MM.1S (cell line): Measurements from ENCODE around the gene NSUN4.

Source experiments
- DNase-seq: peaks from one replicate; pipeline ENCODE4 v3.0.0-alpha.2; 2015
- H2AFZ ChIP-seq: fragments of 300-600 bp; sonication (generic); 2 replicates; pipeline ENCODE4 v1.6.0; 2016; ENCODE audit warnings: antibody characterized with exemption, low read length
- H3F3A ChIP-seq: fragments of 300-600 bp; sonication (generic); 2 replicates; pipeline ENCODE4 v1.6.1; 2016; ENCODE audit warnings: mild to moderate bottlenecking, antibody characterized with exemption, low read length, moderate library complexity, mixed read lengths; ENCODE audit not compliant: insufficient read depth
- H3K27ac ChIP-seq: fragments of 300-600 bp; sonication (generic); 2 replicates; pipeline ENCODE4 v1.5.1; 2016; ENCODE audit warnings: mild to moderate bottlenecking, low read length
- H3K27me3 ChIP-seq: fragments of 300-600 bp; sonication (generic); replicated peaks from 2 replicates; pipeline ENCODE4 v1.6.0; 2016; ENCODE audit warnings: low read length; ENCODE audit not compliant: insufficient read depth
- H3K36me3 ChIP-seq: fragments of 300-600 bp; sonication (generic); replicated peaks from 2 replicates; pipeline ENCODE4 v1.6.1; 2016; ENCODE audit warnings: mild to moderate bottlenecking, low read length, mixed read lengths; ENCODE audit not compliant: insufficient read depth
- H3K4me1 ChIP-seq: fragments of 300-600 bp; sonication (generic); 2 replicates; pipeline ENCODE4 v1.6.1; 2016; ENCODE audit warnings: low read length, mixed read lengths
- H3K4me2 ChIP-seq: fragments of 300-600 bp; sonication (generic); 2 replicates; pipeline ENCODE4 v1.6.0; 2016; ENCODE audit warnings: low read depth, low read length
- H3K4me3 ChIP-seq: fragments of 300-600 bp; sonication (generic); 2 replicates; pipeline ENCODE4 v1.5.1; 2016; ENCODE audit warnings: low read length, mixed read lengths
- H3K79me2 ChIP-seq: fragments of 300-600 bp; sonication (generic); 2 replicates; pipeline ENCODE4 v1.6.1; 2016; ENCODE audit warnings: mixed run types, low read length, mixed read lengths
- H3K9ac ChIP-seq: fragments of 300-600 bp; sonication (generic); 2 replicates; pipeline ENCODE4 v1.6.1; 2016; ENCODE audit warnings: low read length, mixed read lengths
- H3K9me2 ChIP-seq: fragments of 300-600 bp; sonication (generic); replicated peaks from 2 replicates; pipeline ENCODE4 v1.6.1; 2016; ENCODE audit warnings: mild to moderate bottlenecking, low read length, mixed read lengths; ENCODE audit not compliant: insufficient read depth
- H3K9me3 ChIP-seq: fragments of 300-600 bp; sonication (generic); replicated peaks from 2 replicates; pipeline ENCODE4 v1.6.1; 2016; ENCODE audit warnings: mild to moderate bottlenecking, low read length, mixed read lengths; ENCODE audit not compliant: insufficient read depth
- H4K20me1 ChIP-seq: fragments of 300-600 bp; sonication (generic); 2 replicates; pipeline ENCODE4 v1.6.1; 2016; ENCODE audit warnings: mild to moderate bottlenecking, low read length, moderate library complexity, mixed read lengths; ENCODE audit not compliant: insufficient read depth
- EZH2 ChIP-seq: fragments of 300-600 bp; sonication (generic); optimal IDR thresholded peaks from 2 replicates; pipeline ENCODE3; 2017; ENCODE audit warnings: low read depth, mild to moderate bottlenecking, antibody characterized with exemption, low read length, mixed read lengths
- EZH2phosphoT487 ChIP-seq: fragments of 300-600 bp; sonication (generic); IDR thresholded peaks from 2 replicates; pipeline ENCODE4 v1.6.1; 2018; ENCODE audit warnings: antibody characterized with exemption, low read length
- TF ChIP-seq, protein P1 (sequence below): fragments of 300-600 bp; sonication (generic); IDR thresholded peaks from 2 replicates; pipeline ENCODE4 v1.5.1; 2016; ENCODE audit warnings: antibody characterized with exemption, low read length, mixed read lengths

NSUN4 gene

GRCh38 chr1:46306159-46306530 is 34.5 kb upstream of the NSUN4 start:
- no peaks in the 10 kb centered on the region for H3K4me1 ChIP-seq
- no peak overlapping the region for H3K9ac ChIP-seq
- H3K9me3 ChIP-seq, result no peaks in the 10 kb centered on the region
- peak overlapping the region; percentile 13; the same call in 1 of the 2 replicates for H3K4me3 ChIP-seq
- no peak overlapping the region for H2AFZ ChIP-seq
- no peaks in the 10 kb centered on the region for H3K9me2 ChIP-seq
- no peaks in the 10 kb centered on the region for H3K27me3 ChIP-seq
- H4K20me1 ChIP-seq, result peaks cover 29% of the 10 kb centered on the region
- H3K27ac ChIP-seq, result no peak overlapping the region
- H3K4me2 ChIP-seq, result peak overlapping the region; percentile 52; the same call in 1 of the 2 replicates
- DNase-seq, result no peak
- H3K36me3 ChIP-seq, result peaks cover 6% of the 10 kb centered on the region
- no peak for TF ChIP-seq EZH2
- TF ChIP-seq, protein P1, sequence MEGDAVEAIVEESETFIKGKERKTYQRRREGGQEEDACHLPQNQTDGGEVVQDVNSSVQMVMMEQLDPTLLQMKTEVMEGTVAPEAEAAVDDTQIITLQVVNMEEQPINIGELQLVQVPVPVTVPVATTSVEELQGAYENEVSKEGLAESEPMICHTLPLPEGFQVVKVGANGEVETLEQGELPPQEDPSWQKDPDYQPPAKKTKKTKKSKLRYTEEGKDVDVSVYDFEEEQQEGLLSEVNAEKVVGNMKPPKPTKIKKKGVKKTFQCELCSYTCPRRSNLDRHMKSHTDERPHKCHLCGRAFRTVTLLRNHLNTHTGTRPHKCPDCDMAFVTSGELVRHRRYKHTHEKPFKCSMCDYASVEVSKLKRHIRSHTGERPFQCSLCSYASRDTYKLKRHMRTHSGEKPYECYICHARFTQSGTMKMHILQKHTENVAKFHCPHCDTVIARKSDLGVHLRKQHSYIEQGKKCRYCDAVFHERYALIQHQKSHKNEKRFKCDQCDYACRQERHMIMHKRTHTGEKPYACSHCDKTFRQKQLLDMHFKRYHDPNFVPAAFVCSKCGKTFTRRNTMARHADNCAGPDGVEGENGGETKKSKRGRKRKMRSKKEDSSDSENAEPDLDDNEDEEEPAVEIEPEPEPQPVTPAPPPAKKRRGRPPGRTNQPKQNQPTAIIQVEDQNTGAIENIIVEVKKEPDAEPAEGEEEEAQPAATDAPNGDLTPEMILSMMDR, result no peak
- TF ChIP-seq EZH2phosphoT487, result no peak
- H3F3A ChIP-seq, result peaks cover 12% of the 10 kb centered on the region
- H3K79me2 ChIP-seq, result peaks cover 90% of the 10 kb centered on the region

GRCh38 chr1:46309401-46310159 is 31.0 kb upstream of the NSUN4 start:
- H3K4me3 ChIP-seq, result no peak overlapping the region
- peaks cover 2% of the 10 kb centered on the region; the same call in 1 of the 2 replicates for H3F3A ChIP-seq
- no peaks in the 10 kb centered on the region for H3K9me2 ChIP-seq
- no peak overlapping the region for H3K27ac ChIP-seq
- H3K79me2 ChIP-seq, result peaks cover 76% of the 10 kb centered on the region
- no peaks in the 10 kb centered on the region for H3K27me3 ChIP-seq
- H4K20me1 ChIP-seq, result peaks cover 29% of the 10 kb centered on the region
- DNase-seq, result no peak
- H3K36me3 ChIP-seq, result peaks cover 10% of the 10 kb centered on the region
- H2AFZ ChIP-seq, result no peak overlapping the region
- H3K4me2 ChIP-seq, result no peak overlapping the region
- H3K9ac ChIP-seq, result no peak overlapping the region
- H3K4me1 ChIP-seq, result no peaks in the 10 kb centered on the region
- TF ChIP-seq, protein P1, result no peak
- TF ChIP-seq EZH2 (no peak), EZH2phosphoT487 (no peak)
- no peaks in the 10 kb centered on the region for H3K9me3 ChIP-seq

DNA sequence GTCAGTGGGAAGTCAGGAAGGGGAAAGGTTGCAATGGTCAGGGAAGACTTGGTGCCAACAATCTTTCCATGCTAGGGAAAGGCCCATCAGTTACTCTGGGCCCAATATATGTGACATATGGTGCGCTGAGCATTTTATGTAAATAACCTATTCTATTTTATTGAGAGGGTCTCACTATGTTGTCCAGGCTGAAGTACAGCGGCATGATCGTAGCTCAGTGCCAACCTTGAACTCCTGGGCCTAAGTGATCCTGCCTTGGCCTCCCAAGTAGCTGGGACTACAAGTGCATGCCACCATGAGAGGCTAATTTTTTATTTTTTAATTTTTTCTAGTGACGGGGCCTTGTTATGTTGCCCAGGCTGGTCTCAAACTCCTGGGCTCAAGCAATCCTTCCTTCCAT is 30.3 kb upstream of the NSUN4 start:
- Histone ChIP-seq H3K4me1 (no peaks in the 10 kb centered on the region), H3K27me3 (no peaks in the 10 kb centered on the region), H3K36me3 (peaks cover 10% of the 10 kb centered on the region), H3K27ac (no peak overlapping the region), H3K4me2 (no peak overlapping the region), H3K4me3 (no peak overlapping the region), H4K20me1 (peaks cover 29% of the 10 kb centered on the region), H3K9me3 (no peaks in the 10 kb centered on the region), H3K9ac (no peak overlapping the region), H2AFZ (no peak overlapping the region), H3F3A (peaks cover 6% of the 10 kb centered on the region; the same call in 1 of the 2 replicates), H3K9me2 (no peaks in the 10 kb centered on the region), H3K79me2 (peaks cover 69% of the 10 kb centered on the region)
- TF ChIP-seq EZH2, result no peak
- no peak for TF ChIP-seq EZH2phosphoT487
- TF ChIP-seq, protein P1, result no peak
- no peak for DNase-seq
